GM18520 (cell line): ENCODE measurements around the gene NTRK1.

Experiments
- ATAC-seq: cut with Tn5 transposase; IDR thresholded peaks from one replicate; pipeline ENCODE4 v1.9.1; 2021; ENCODE audit not compliant: unreplicated experiment

The NTRK1 gene

GRCh38 chr1:156860628-156861423 is at the start of gene NTRK1:
NTRK1 (plus strand) TSS chr1:156860865; CDS start chr1:156860935, 70 bp downstream.
- ATAC-seq: no peak

GRCh38 chr1:156811168-156811567 is 49.5 kb upstream of the NTRK1 start:
- no peak for ATAC-seq

GRCh38 chr1:156812293-156812990 is 48.2 kb upstream of the NTRK1 start:
- no peak for ATAC-seq

- no peak for ATAC-seq
Observed at GRCh38 chr1:156813298-156813697, 47.4 kb upstream of the NTRK1 start.

GRCh38 chr1:156813750-156814570 is 46.7 kb upstream of the NTRK1 start:
- no peak for ATAC-seq

GRCh38 chr1:156814571-156815260 is 45.9 kb upstream of the NTRK1 start:
- no peak for ATAC-seq

GRCh38 chr1:156815307-156815826 is 45.3 kb upstream of the NTRK1 start:
- ATAC-seq: no peak

- ATAC-seq: no peak
Observed at GRCh38 chr1:156815961-156816422, 44.7 kb upstream of the NTRK1 start.

GRCh38 chr1:156816561-156817328 is 43.9 kb upstream of the NTRK1 start, which contains the start of gene SH2D2A:
SH2D2A (minus strand) TSS chr1:156816848; CDS start chr1:156816708, 140 bp downstream.
- peak; percentile 77 for ATAC-seq

- no peak for ATAC-seq
Observed at GRCh38 chr1:156821801-156822200, 38.9 kb upstream of the NTRK1 start.

GRCh38 chr1:156822680-156823079 is 38.0 kb upstream of the NTRK1 start:
- no peak for ATAC-seq

GRCh38 chr1:156823210-156823790 is 37.4 kb upstream of the NTRK1 start:
- no peak for ATAC-seq

- no peak for ATAC-seq
Observed at GRCh38 chr1:156826630-156827029, 34.0 kb upstream of the NTRK1 start.

GRCh38 chr1:156828400-156829124 is 32.1 kb upstream of the NTRK1 start:
- no peak for ATAC-seq

- no peak for ATAC-seq
Observed at GRCh38 chr1:156832434-156832833, 28.2 kb upstream of the NTRK1 start.

- ATAC-seq: no peak
Observed at GRCh38 chr1:156833603-156834002, 27.1 kb upstream of the NTRK1 start.

GRCh38 chr1:156834322-156834721 is 26.3 kb upstream of the NTRK1 start:
- ATAC-seq: no peak

- no peak for ATAC-seq
Observed at GRCh38 chr1:156836041-156836654, 24.5 kb upstream of the NTRK1 start.
